ENCODE results near the gene RCCD1.
"Not testable (repeated sequence)": the region's sequence is repeated elsewhere in the genome, so short reads cannot be mapped to it uniquely, and the experiment has no call there.

RCCD1 gene, protein sequence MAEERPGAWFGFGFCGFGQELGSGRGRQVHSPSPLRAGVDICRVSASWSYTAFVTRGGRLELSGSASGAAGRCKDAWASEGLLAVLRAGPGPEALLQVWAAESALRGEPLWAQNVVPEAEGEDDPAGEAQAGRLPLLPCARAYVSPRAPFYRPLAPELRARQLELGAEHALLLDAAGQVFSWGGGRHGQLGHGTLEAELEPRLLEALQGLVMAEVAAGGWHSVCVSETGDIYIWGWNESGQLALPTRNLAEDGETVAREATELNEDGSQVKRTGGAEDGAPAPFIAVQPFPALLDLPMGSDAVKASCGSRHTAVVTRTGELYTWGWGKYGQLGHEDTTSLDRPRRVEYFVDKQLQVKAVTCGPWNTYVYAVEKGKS

DNA sequence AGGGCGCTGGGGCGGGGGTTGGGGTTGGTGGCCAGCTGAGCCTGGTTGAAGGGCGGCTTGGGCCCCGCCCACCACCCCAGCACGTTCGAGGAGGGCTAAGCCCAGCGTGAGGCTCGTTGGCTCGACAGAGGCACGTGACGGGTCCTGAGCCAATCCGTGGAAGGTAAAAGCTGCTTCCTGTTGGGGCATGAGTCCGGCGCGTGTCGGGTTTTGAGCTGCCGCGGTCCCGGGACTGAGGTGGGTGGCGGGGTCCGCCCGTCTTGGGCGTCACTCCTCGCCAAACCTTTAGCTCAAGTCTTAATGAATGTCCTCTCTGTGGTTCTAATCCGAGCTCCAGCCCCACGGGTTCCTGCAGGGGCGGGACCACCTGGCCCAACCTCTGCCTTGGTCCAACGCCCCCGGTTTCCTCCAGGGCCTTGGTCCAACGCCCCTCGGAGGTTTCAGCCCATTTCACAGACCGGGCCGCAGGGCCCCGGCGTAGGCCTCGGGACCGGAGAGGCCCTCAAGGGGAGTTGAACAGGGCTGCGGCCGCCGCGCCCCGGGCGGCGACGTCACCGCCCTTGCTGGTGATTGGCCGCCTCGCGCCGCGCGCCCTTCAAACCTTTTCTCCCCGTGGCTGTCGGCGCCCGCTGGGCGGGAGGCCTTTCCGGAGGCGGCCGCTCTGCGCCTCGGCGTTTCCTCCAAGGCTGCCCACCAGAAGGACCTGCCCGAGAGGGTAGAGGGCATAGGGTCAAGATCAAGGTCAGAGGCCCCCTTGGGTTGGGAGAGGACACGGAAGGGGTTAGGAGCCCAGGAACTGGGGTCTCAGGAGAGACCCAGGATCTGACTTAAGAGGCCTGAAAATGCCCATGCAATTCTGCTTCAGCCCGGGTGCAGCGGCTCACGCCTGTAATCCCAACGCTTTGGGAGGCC is at the start of gene RCCD1:
Gene RCCD1, plus strand, starts transcription at position 173 of the 912 bp plus-strand sequence. CDS start 1,851 bp downstream, outside the sequence.
- DNase-seq (ENCODE audit: low spot score) = peak; percentile 98

DNA sequence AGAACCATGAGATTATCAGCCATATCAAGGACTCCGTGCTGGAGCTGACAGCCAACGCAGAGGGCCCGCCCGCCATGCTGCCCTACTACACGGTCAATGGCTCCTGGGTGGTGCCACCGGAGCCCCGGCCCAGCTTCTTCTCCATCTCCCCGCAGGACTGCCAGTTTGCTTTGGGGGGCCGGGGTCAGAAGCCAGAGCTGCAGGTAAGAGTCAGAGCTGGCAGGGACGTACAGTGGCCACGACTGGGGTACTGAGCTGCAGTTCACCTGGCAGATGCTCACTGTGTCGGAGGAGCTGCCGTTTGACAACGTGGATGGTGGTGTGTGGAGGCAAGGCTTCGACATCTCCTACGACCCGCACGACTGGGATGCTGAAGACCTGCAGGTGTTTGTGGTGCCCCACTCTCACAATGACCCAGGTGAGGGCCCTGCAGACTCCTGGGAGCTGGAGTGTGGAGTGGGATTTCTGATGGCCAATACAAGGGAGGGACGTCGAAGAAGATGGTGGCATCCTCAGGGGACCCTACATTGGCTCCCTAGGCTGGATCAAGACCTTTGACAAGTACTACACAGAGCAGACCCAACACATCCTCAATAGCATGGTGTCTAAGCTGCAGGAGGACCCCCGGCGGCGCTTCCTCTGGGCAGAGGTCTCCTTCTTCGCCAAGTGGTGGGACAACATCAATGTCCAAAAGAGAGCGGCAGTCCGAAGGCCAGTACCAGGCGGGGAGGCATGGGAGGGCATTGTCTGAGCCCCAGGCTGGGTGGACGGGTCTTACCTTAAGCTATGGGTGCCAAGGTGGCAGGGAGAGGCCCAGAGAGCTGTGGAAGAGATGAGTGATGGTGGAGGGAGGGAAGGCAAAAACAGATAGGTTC is 49.1 kb upstream of the RCCD1 start:
- no peak for DNase-seq (ENCODE audit: low spot score)

DNA sequence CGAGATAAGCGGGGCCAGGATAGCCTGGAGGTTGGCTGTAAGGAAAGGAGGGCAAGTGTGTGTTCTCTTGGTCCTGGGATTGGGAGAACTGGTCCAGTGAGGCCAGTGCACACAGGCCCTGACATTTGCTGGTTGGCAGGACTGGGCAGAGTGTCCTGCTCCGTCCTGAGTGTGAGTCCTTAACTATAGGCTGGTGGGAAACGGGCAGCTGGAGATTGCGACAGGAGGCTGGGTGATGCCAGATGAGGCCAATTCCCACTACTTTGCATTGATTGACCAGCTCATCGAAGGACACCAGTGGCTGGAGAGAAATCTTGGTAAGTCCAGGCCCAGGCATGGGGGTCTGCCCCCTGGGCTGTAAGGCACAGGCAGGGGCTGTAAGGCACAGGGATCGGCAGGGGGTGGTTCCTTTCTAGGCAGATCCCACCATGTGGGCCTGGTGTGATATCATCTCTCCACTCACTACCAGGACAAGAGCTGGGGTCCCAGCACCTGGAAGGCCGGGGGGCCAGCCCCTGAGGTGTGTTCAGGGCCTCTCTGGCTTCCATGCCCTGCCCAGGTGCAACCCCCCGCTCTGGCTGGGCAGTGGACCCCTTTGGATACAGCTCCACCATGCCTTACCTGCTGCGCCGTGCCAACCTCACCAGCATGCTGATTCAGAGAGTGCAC is 48.4 kb upstream of the RCCD1 start:
- no peak for DNase-seq (ENCODE audit: low spot score)

DNA sequence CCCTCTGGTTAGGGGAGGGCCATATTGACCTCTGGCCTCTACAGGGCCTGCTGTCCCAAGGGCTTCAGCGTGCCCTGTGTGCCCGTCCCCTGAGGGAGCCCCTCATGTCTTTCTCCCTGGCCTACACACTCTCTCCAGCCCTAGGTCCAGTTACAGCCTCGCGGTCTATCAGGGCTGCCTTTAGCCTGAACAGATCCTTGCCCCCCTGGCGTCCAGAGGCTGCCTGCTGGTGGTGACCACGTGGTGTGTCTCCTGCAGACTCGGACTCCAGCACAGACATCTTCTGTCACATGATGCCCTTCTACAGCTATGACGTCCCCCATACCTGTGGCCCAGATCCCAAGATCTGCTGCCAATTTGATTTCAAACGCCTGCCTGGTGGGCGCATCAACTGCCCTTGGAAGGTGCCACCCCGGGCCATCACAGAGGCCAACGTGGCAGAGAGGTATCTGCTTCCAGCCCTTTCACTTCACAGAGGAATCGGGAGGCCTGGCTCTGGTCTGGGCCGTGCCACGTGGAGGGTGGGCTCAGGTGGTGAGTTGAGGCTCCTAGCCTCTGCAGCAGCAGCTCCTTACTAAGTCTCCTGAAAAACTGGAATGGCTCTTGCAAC is 47.5 kb upstream of the RCCD1 start:
- no peak for DNase-seq (ENCODE audit: low spot score)

DNA sequence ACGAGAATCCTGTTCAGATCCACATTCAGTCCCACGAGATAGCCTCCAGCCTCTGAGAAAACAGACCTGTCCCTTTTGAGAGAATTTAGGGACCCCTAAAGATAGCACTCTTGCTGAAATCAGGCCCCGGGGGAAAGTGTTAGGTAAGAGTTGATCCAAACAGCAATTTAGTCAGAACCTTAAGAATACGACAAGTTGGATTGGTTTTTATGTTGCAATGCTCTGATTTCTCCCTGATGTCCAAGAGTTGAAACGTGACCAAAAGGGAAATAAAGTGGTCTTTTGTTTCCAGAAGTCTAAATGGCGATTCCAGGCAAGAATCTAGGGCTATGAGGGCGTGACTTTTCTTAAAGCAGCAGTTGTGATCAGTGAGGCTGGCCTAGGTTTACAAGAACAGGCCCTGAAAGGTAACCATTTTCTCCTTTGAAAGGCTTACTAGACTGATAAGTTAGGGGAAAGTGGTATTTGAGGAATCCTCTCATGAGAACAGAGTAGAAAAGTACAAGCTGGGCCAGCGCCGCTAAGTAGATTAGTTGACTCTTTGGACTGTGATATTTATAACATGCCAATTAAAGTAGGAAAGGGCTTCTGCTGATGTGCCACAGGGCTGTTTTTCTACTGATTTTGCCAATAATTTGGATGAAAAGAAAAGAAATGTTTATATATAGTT is 46.7 kb upstream of the RCCD1 start:
- no peak for DNase-seq (ENCODE audit: low spot score)

DNA sequence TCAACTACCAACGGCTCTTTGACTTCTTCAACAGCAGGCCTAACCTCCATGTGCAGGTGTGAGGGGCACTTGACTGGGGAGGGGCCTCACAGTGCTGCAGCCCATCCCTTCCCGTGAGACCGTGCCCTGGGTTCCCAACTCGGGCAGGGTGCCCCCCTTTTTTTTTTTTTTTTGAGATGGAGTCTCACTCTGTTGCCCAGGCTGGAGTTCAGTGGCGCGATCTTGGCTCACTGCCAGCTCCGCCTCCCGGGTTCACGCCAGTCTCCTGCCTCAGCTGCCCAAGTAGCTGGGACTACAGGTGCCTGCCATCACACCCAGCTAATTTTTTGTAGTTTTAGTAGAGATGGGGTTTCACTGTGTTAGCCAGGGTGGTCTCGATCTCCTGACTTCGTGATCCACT is 45.2 kb upstream of the RCCD1 start:
- not testable (repeated sequence) for DNase-seq (ENCODE audit: low spot score)

DNA sequence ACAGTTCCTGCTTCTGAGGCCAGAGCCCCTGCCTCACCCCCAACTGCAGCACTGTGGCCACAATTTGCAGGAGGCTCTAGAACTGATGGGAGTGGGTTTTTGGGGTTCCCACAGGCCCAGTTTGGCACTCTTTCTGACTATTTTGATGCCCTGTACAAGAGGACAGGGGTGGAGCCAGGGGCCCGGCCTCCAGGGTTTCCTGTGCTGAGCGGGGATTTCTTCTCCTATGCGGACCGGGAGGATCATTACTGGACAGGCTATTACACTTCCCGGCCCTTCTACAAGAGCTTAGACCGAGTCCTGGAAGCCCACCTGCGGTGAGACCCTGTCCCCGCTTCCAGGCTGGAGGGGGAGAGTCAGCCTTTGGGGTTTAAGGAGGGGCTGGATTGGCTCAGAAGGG is 44.7 kb upstream of the RCCD1 start:
- no peak for DNase-seq (ENCODE audit: low spot score)

DNA sequence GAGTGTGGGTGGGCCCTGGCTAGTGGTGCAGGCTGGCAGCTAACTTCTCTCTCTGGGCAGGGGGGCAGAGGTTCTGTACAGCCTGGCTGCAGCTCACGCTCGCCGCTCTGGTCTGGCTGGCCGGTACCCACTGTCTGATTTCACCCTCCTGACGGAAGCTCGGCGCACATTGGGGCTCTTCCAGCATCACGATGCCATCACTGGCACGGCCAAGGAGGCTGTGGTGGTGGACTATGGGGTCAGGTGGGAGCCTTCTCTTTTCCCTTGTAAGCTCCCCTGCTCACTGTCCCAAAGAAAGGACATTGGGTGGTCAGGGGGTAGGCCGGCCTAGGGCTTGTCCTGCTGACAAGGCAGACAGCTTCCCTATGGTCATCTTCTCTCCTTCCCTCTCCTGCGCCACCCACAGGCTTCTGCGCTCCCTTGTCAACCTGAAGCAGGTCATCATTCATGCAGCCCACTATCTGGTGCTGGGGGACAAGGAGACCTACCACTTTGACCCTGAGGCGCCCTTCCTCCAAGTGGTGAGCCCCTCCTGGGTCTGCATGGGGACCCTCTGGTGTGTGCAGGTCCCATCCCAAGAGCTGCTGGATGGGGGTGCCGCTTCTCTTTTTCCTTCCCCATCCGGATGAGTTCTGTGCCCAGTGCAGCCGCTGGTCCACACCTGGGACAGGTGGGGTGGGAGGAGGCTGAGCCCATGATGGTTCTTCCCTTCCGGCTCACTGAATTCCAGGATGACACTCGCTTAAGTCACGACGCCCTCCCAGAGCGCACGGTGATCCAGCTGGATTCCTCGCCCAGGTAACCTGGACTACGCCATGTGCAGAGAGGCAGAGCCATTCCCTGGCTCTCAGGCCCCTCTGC is 44.0 kb upstream of the RCCD1 start:
- DNase-seq (ENCODE audit: low spot score) = no peak

DNA sequence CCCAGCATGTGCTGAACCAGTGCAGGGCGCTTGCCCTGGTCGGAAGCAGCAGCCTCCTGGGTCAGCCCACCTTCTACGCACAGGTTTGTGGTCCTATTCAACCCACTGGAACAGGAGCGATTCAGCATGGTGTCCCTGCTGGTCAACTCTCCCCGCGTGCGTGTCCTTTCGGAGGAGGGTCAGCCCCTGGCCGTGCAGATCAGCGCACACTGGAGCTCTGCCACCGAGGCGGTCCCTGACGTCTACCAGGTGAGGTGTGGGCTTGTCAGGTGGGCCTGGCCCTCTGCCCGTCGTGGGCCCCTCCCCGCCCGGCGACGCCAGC is 43.4 kb upstream of the RCCD1 start:
- DNase-seq (ENCODE audit: low spot score) = no peak

DNA sequence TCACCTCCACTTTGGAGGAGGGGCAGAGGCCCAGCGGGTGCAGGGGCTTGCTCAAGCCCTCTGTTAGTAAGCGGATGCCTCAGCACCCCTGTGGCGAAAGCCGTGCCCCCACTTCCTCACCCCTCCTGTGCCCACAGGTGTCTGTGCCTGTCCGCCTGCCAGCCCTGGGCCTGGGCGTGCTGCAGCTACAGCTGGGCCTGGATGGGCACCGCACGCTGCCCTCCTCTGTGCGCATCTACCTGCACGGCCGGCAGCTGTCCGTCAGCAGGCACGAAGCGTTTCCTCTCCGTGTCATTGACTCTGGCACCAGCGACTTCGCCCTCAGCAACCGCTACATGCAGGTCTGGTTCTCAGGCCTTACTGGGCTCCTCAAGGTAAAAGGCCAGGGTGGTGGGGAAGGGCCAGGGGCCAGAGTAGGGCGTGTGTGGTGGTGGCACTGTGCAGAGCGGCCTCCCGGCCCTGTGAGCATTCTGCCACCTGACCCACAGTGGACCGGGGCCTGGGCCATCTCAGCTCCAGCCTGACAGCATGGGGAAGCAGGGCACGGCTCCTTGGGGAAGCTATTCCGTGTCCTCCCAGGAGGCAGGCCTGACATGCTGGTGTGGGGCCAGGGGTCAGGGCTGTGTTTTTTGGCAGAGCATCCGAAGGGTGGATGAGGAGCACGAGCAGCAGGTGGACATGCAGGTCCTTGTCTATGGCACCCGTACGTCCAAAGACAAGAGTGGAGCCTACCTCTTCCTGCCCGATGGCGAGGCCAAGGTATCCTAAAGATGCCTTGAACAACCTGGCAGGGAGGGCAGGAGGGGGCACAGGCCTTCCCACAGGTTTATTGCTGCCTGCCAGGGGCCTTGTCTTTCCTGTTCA is 42.5 kb upstream of the RCCD1 start:
- no peak for DNase-seq (ENCODE audit: low spot score)

DNA sequence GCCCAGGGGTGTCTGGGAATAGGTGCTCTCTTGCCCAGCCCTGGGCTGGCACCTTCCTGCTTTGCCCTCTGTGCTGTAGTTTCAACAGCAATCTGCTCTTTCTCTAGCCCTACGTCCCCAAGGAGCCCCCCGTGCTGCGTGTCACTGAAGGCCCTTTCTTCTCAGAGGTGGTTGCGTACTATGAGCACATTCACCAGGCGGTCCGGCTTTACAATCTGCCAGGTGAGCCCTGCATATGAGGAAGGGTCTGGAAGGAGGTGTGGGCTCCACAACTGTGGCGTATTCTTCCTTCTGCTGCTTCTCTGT is 42.0 kb upstream of the RCCD1 start:
- DNase-seq (ENCODE audit: low spot score) = no peak

DNA sequence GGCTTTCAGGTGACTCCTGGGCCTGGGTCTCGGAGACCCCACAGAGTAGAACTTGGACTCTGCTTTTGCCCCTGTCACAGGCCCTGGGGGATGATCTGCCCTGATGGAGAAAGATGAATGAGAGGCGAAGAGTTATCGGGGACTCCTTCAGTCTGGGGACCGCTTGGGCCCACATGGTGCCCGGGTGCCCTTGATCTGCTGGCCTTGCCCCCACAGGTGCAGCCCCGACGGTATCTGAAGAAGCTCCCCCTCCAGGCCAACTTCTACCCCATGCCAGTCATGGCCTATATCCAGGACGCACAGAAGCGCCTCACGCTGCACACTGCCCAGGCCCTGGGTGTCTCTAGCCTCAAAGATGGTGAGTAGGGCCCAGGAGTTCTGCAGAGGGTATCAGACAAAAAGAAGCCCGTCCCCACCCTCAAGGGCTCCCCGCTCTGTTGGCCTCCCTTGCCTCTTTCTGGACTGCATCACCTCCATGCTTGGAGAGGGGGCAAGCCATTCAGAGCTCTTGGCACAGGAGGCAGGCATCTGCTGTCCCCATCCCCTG is 41.2 kb upstream of the RCCD1 start:
- DNase-seq (ENCODE audit: low spot score) = no peak

DNA sequence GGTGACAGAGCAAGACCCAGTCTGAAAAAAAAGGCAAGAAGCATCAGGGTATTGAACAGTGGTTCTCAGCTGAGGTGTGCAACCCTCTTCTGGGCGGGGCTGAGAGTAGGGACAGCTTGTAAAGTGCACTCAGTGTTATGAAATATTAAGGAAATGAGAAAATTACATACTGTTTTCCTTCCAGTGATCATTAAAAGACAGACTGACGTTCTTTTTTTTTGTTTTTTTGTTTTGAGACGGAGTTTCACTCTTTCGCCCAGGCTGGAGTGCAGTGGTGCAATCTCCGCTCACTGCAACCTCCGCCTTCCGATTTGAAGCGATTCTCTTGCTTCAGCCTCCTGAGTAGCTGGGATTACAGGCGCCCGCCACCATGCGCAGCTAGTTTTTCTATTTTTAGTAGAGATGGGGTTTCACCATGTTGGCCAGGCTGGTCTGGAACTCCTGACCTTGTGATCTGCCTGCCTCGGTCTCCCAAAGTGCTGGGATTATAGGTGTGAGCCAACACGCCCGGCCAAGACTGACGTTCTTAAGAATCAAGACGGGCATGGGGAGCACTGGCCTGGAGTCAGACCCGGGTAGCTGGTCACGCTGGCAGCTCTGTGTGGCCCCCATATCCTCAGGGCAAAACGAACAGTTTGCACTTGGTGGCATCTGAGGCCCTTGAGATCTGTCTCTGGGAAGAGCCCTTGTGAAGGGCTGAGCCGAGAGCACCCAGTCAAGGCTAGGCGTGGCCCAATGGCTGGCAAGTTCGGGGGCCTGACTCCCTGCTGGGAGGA is 40.2 kb upstream of the RCCD1 start:
- DNase-seq (ENCODE audit: low spot score) = no peak

DNA sequence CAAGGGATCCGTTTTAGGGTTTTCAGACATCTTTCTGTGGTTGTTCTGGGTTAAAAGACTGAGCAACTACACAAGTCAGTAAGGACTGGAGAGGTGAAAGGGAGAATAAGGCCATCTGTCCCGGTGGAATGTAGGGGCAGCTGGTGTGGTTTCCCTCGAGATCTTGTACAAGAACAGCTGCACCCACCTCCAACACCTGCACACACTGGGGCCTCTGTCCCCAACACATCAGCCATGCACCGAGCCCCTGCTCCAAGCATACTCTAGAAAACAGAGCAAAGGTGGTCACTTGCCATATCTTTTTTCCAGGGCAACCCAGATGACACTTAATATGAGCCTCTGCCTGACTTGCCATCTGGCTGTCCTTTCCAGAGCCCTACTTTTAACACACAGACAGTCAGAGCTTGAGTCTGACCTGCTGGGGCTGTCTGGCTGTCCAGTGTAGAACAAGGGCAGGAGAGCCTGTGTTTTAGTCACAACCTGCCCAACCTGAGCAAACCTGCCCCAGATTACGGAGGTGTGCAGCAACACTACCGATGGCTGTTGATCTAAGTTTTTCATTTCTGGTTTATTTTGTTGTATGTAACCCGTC is 39.4 kb upstream of the RCCD1 start:
- no peak for DNase-seq (ENCODE audit: low spot score)

DNA sequence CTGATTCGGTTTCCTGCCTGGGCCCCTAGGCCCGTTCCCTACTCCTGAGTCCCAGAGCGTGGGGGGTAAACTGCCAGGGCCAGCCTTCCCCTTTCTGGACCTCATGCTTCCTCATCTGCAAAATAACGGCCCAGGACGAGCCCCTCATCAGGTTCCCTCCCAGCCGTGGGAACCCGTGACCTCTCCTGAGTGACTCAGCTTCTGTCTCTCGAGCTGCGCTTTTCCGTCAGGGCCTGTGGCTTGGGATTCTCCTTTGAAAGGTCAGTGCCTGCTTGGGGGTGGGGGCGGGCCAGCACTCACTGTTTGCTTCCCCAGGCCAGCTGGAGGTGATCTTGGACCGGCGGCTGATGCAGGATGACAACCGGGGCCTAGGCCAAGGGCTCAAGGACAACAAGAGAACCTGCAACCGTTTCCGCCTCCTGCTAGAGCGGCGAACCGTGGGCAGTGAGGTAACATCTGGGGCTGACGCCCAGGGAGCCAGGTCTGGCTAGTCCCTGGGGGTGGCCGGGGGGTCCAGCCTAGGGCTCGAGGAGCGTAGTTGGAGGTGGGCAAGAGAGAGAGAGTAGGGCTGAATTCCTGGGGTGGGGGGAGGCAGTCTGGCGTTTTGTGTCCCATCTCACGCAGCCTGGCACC is 38.8 kb upstream of the RCCD1 start:
- DNase-seq (ENCODE audit: low spot score) = peak; percentile 46

DNA sequence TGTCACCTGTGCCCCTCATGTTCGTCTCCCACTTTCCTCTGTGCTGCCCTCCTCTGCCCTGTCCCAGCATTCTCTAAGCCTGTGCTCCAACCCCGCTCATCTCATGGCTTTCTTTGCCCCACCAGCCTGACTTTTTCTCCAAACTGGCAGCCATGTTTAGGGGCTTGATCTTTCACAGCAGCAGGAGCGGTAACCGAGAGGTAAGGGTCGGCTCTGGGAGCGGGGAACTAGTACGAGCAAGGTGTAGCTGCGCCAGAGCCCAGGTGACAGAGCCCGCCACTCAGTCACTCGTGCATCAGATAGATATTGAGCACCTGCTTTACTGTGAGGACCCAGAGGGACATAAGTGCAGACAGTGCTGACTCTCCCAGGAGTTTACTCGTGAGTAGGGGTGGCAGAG is 38.2 kb upstream of the RCCD1 start:
- DNase-seq (ENCODE audit: low spot score) = no peak

DNA sequence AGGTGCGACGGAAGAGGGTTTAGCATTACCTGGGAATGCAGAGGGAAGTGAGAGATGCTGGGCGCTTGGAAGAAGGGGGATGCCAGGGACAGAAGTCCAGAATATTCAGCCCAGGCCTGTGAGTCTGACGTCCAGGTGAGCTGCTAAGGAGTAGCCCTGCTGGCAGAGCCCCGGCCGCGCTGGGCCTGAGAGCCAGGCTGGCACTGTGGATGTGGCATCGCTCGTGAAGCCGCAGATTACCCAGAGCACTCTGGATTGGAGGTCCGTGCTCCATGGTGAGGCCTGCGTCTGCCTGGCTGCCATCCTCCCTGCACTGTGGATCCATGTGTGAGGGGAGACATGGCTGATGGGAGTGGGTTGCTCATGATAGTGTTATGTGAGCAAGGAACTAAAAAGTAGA is 37.1 kb upstream of the RCCD1 start:
- DNase-seq (ENCODE audit: low spot score) = no peak

Measured in Ammon's horn (tissue), 1 donor.